Testis (tissue), 2 donors: ENCODE measurements around the gene ANAPC5.

ENCODE experiments used
- CTCF ChIP-seq, 3 experiments: fragments of 450-650 bp in 2 of 3; fragments of 200-600 bp in 1 of 3; sonication (generic) in 1 of 3; IDR thresholded peaks; one replicate each; pipeline ENCODE4 v1.5.1; 2016 to 2019; ENCODE audit warnings: antibody characterized with exemption in 3 of 3, mild to moderate bottlenecking in 2 of 3, moderate library complexity in 1 of 3
- POLR2A ChIP-seq: fragments of 450-650 bp; IDR thresholded peaks from one replicate; pipeline ENCODE4 v1.6.1; 2017; ENCODE audit warnings: antibody characterized with exemption, mild to moderate bottlenecking, moderate library complexity

GRCh38 chr12:121379945-121380344, 27.7 kb upstream of the ANAPC5 start:
- TF ChIP-seq POLR2A (no peak), CTCF (IDR thresholded peaks at IDR 0.05) (no peak)
